ENCODE measurements around the gene GAB3. TPM values are rescaled to one million over a fixed set of nuclear protein-coding genes. Genes with fewer than 3 reads are reported as not detected.

The GAB3 gene
- total and polyA plus RNA-seq, 2 of the 4 experiments (the other 2 are of a cell fraction): 2.2 to 3.7 TPM

- TF ChIP-seq USF2 (IDR thresholded peaks at IDR 0.05; ENCODE audit: low read depth, low read length): no peak
Measured at GRCh38 chrX:154727871-154728270, 23.0 kb downstream of the GAB3 start (continued).

GRCh38 chrX:154727418-154727817 lies 23.5 kb downstream of the GAB3 start:
- ATAC-seq (ENCODE audit: low read depth) (peak; percentile 63), DNase-seq (peak; percentile 77)
- H3K9me3 ChIP-seq (ENCODE audit: control insufficient read depth, insufficient read depth, low read length): no peaks in the 10 kb centered on the region
- H2AFZ ChIP-seq (replicated peaks; ENCODE audit: low read length, poor library complexity): no peak overlapping the region
- CTCF ChIA-PET: interaction anchor here (1.1 kb wide), 1 partner anchor 21 kb away, joined by 3 read pairs; no protein-coding TSS in a partner anchor
- H3K18ac ChIP-seq (ENCODE audit: low read depth, low read length): peak overlapping the region; percentile 81; the same call in 1 of the 2 replicates
- 0 out of 2 replicates have a peak overlapping the region, but pooled peaks have one; percentile 15 for H4K91ac ChIP-seq (ENCODE audit: insufficient read depth, low read depth, low read length)
- no peak overlapping the region for H3K56ac ChIP-seq (ENCODE audit: extremely low read depth, insufficient read depth, low read length)
- WGBS, 2 experiments (ENCODE audit: extremely low coverage in 2 of 2, insufficient read length in 1 of 2): no CpG with 5 or more reads among the region's 1 CpG
- peak overlapping the region; percentile 57; the same call in 1 of the 2 replicates for H3K4me2 ChIP-seq (ENCODE audit: low read depth, low read length)
- H3K4me3 ChIP-seq (ENCODE audit: insufficient read depth, low read depth, low read length): no peak overlapping the region
- H4K5ac ChIP-seq (ENCODE audit: low read depth, low read length): peak overlapping the region; percentile 35; the same call in 1 of the 2 replicates
- no peaks in the 10 kb centered on the region for H3K36me3 ChIP-seq (ENCODE audit: control insufficient read depth, insufficient read depth, low read length)
- peak overlapping the region; percentile 50 for H3K27ac ChIP-seq (ENCODE audit: insufficient read depth, low read length)
- POLR2A ChIA-PET (ENCODE audit: unreplicated experiment): no interaction called here
- H3K9me1 ChIP-seq (ENCODE audit: insufficient read depth, low read length): peaks cover 15% of the 10 kb centered on the region; the same call in 1 of the 2 replicates
- H3K27me3 ChIP-seq (ENCODE audit: control insufficient read depth, insufficient read depth, low read length): no peaks in the 10 kb centered on the region
- H3K14ac ChIP-seq (replicated peaks; ENCODE audit: low read depth, low read length): peak overlapping the region; percentile 16; the same call in 1 of the 2 replicates
- in situ Hi-C loops (cut with MboI; ENCODE audit: low sequenced_read_pairs) (loop anchor here (25.0 kb wide), 1 partner anchor 140 kb away; the partner anchor contains the start of gene CTAG1A), dilution Hi-C loops (cut with HindIII; ENCODE audit: low sequenced_read_pairs, unreplicated experiment) (no loop called here), intact Hi-C loops (cut with micrococcal nuclease) (no loop called here)
- H4K8ac ChIP-seq (ENCODE audit: low read depth in 2 of 2, low read length in 2 of 2): peak overlapping the region in 1 of 2 experiments; percentile 63; a peak in 2 of 4 replicates
- peak overlapping the region; percentile 87 for H2BK5ac ChIP-seq (ENCODE audit: low read depth, low read length, poor library complexity, severe bottlenecking)
- peak overlapping the region; percentile 69 for H2BK120ac ChIP-seq (ENCODE audit: low read depth, low read length)
- no peak overlapping the region for H2AK9ac ChIP-seq (replicated peaks; ENCODE audit: low read depth, low read length, poor library complexity)
- peak overlapping the region; percentile 72; the same call in 1 of the 2 replicates for H2BK20ac ChIP-seq (ENCODE audit: low read depth, low read length)
- TF ChIP-seq FOS (IDR thresholded peaks at IDR 0.05; ENCODE audit: low read depth, low read length): no peak
- no peak for TF ChIP-seq MXI1 (IDR thresholded peaks at IDR 0.05; ENCODE audit: borderline replicate concordance, low read depth, low read length)
- TF ChIP-seq NFE2L2 (IDR thresholded peaks at IDR 0.05; ENCODE audit: low read depth, low read length): no peak
- peak; percentile 30; the same call in 1 of the 2 replicates for TF ChIP-seq POLR2A (IDR thresholded peaks at IDR 0.05; ENCODE audit: low read depth, low read length)
- H3K4me1 ChIP-seq (ENCODE audit: control insufficient read depth, insufficient read depth, low read length): peaks cover 27% of the 10 kb centered on the region
- no peak overlapping the region; the same call in 2 of the 3 replicates for H2BK15ac ChIP-seq (ENCODE audit: low read depth, low read length)
- BruUV-seq (replicated peaks): no TSS peak
- H3K79me1 ChIP-seq (ENCODE audit: low read depth in 1 of 2, low read length in 2 of 2): peaks cover 0 to 3% of the 10 kb centered on the region in 2 experiments; a peak in 1 of 4 replicates
- H4K20me1 ChIP-seq (ENCODE audit: insufficient read depth, low read length): no peaks in the 10 kb centered on the region
- H3K23ac ChIP-seq (ENCODE audit: low read depth, low read length): peak overlapping the region; percentile 48; the same call in 1 of the 2 replicates
- peak overlapping the region; percentile 37 for H3K4ac ChIP-seq (ENCODE audit: low read depth, low read length)
- H2AK5ac ChIP-seq (ENCODE audit: low read depth, low read length): no peak overlapping the region; the same call in 1 of the 2 replicates
- peak overlapping the region; percentile 31; the same call in 1 of the 2 replicates for H3K9ac ChIP-seq (ENCODE audit: low read depth, low read length)
